Measurements from ENCODE around the gene TBC1D22A. TPM values are rescaled to one million over a fixed set of nuclear protein-coding genes. Genes with fewer than 3 reads are reported as not detected.

The TBC1D22A gene
- total RNA-seq, 1 donor from 2014 or later = 14.3 TPM

DNA sequence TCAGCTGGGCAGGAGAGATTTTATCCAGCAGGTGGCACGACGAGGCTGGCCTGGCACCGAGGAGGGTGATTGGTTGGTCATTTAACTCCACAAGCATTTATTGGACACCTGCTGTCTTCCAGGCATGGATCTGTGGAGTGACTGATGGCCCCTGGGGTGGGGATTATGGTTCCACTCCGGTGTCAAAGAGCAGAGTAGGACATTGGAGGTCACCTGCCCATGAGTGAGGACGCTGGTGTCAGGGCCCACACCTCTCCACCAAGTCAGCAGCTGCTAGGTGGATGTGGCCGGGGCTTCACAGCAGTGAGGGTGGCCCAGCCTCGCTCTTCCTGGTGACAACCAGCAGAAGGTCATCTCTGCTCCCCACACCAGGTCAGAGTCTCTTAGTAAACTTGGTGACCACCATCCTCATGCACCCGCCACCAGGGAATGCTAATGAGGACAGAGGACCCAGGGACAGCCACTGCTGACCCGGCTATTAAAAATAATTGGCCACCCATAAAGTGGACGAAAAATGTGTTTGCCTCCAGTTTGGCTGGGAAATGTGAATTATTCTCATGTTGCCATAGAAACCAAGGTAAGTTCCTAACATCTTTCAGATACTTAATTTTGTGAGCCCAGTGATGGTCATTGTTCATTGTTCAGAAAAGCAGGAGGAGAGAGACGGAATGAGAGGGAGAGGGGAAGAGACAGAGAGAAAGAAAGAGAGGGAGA, 428.7 kb downstream of the TBC1D22A start:
- Mint-ChIP-seq H3K9me3 (peaks cover 6% of the 10 kb centered on the region), H3K36me3 (ENCODE audit: low read depth) (no peaks in the 10 kb centered on the region), H3K4me1 (no peaks in the 10 kb centered on the region), H3K27ac (ENCODE audit: unreplicated experiment) (no peak overlapping the region), H3K4me3 (no peak overlapping the region), H3K27me3 (ENCODE audit: low read depth) (peaks cover 5% of the 10 kb centered on the region)
- no peak for DNase-seq (ENCODE audit: low read depth, low spot score)
- TF ChIP-seq CTCF (conservative IDR thresholded peaks at IDR 0.05) = no peak

- H3K9me3 Mint-ChIP-seq = peaks cover 4% of the 10 kb centered on the region
Measured at GRCh38 chr22:47191671-47192650, 429.5 kb downstream of the TBC1D22A start.

GRCh38 chr22:47192651-47193437, 430.4 kb downstream of the TBC1D22A start:
- Mint-ChIP-seq H3K4me3 (no peak overlapping the region), H3K4me1 (no peaks in the 10 kb centered on the region), H3K9me3 (no peaks in the 10 kb centered on the region), H3K27ac (ENCODE audit: unreplicated experiment) (no peak overlapping the region), H3K27me3 (ENCODE audit: low read depth) (peaks cover 3% of the 10 kb centered on the region), H3K36me3 (ENCODE audit: low read depth) (no peaks in the 10 kb centered on the region)
- no peak for TF ChIP-seq CTCF (conservative IDR thresholded peaks at IDR 0.05)
- DNase-seq (ENCODE audit: low read depth, low spot score) = no peak

More at GRCh38 chr22:47191671-47192650, 429.5 kb downstream of the TBC1D22A start:
- H3K27ac Mint-ChIP-seq (ENCODE audit: unreplicated experiment) = no peak overlapping the region
- no peaks in the 10 kb centered on the region for H3K4me1 Mint-ChIP-seq
- H3K4me3 Mint-ChIP-seq = no peak overlapping the region
- peaks cover 3% of the 10 kb centered on the region for H3K27me3 Mint-ChIP-seq (ENCODE audit: low read depth)
- H3K36me3 Mint-ChIP-seq (ENCODE audit: low read depth) = no peaks in the 10 kb centered on the region
- no peak for DNase-seq (ENCODE audit: low read depth, low spot score)
- no peak for TF ChIP-seq CTCF (conservative IDR thresholded peaks at IDR 0.05)

DNA sequence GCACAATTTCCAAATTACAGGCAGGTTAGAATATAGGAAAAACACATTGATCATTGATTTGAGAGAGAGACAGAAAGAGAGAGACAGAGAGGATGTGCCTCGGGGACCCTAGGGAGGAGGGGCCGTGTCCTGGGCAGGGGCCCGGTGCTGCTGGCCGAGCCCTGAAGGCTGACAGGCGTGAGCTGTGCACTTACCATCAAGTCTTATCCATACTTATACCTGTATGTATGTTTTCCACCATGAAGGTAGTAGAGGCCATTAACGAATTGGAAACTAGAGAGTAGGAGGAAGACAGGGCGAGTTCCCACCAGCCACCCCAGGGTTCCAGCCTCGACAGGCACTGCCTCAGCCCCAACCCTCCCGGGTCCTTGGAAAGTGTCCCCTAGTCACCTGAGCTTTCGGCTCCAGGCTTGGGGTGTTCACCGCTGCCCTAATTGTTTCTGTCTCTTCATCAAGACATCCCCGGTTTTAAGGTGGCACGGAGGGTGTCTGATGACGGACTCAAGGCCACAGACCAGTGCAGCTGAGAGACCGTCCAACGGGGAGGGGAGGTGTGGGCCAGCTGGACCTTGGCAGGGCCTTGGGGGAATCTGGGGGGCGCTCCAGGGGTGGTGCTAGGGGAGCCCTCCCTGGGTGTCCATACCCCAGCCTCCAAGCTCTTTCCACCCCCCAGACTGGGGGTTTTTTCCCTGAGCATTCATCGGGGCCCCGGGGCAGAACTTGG, 431.3 kb downstream of the TBC1D22A start:
- Mint-ChIP-seq H3K4me3 (no peak overlapping the region), H3K27me3 (ENCODE audit: low read depth) (peaks cover 3% of the 10 kb centered on the region), H3K4me1 (no peaks in the 10 kb centered on the region), H3K36me3 (ENCODE audit: low read depth) (no peaks in the 10 kb centered on the region), H3K27ac (ENCODE audit: unreplicated experiment) (no peak overlapping the region), H3K9me3 (no peaks in the 10 kb centered on the region)
- no peak for TF ChIP-seq CTCF (conservative IDR thresholded peaks at IDR 0.05)
- no peak for DNase-seq (ENCODE audit: low read depth, low spot score)

Measured in neural crest cell (in vitro differentiated cells).